Esophagus squamous epithelium (tissue), 4 donors: ENCODE data around the gene PAX9.

Experiments used
- CTCF ChIP-seq, 6 experiments: fragments of 450-650 bp in 4 of 6; fragments of 200-600 bp in 2 of 6; sonication (generic) in 2 of 6; IDR thresholded peaks; one replicate each; pipeline ENCODE4 v1.5.1; 2016 to 2019; ENCODE audit warnings: antibody characterized with exemption in 6 of 6, mild to moderate bottlenecking in 4 of 6, moderate library complexity in 4 of 6
- POLR2A ChIP-seq, 4 donors: fragments of 450-650 bp; IDR thresholded peaks; one replicate each; pipeline ENCODE4 v1.6.1; 2017; ENCODE audit warnings: antibody characterized with exemption in 4 of 4, mild to moderate bottlenecking in 4 of 4, moderate library complexity in 3 of 4

GRCh38 chr14:36671149-36671548 is 9.5 kb downstream of the PAX9 start:
- TF ChIP-seq CTCF (IDR thresholded peaks at IDR 0.05): no peak
- no peak for TF ChIP-seq POLR2A (IDR thresholded peaks at IDR 0.05)
